ENCODE data around the gene MRPL11. TPM values are rescaled to one million over a fixed set of nuclear protein-coding genes. Genes with fewer than 3 reads are reported as not detected.

MRPL11 gene
- total and polyA plus RNA-seq, 2 experiments from 2014 or later: 48.4 to 75.8 TPM

DNA sequence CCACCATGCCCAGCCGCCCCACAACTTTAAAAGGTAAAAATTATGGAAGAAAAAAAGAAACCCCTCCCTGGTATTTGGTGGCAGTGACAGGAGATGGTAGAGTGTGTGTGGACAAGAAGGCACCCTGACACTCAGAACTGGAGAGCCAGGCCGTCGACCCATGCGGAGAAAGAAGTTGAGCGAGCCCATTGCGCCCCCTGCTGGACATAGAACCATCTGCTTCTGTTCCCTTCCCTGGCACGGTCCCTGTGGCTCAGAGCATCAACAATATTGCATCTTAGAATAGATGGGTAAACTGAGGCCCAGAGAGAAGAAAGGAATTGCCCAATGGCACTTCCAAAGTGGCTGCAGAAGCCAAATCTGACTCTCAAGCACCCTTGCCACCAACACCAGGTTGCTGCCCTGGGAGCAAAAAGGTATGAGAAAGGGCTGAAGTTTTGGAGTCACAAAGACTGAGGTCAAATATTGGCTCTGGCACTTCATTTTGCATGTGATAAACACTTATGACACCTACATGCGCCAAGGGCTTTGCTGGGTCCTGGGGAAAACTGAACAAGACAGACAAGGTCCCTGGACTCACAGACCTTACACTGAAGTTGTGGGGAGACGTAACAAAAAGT is 8.6 kb downstream of the MRPL11 start:
- peaks cover 5% of the 10 kb centered on the region for H3K36me3 ChIP-seq

GRCh38 chr11:66428933-66429332 is 9.7 kb downstream of the MRPL11 start:
- H3K4me1 ChIP-seq (ENCODE audit: low read depth): no peaks in the 10 kb centered on the region
- H3K27me3 ChIP-seq: no peaks in the 10 kb centered on the region
- TF ChIP-seq CTCF (IDR thresholded peaks at IDR 0.05; ENCODE audit: low read depth, low read length): no peak
- no peak overlapping the region for H3K4me3 ChIP-seq
- peaks cover 13% of the 10 kb centered on the region for H3K36me3 ChIP-seq
- H3K27ac ChIP-seq: no peak overlapping the region
- H3K9me3 ChIP-seq (ENCODE audit: low read depth): no peaks in the 10 kb centered on the region
- no peak for DNase-seq (ENCODE audit: low read depth in 1 of 2, low spot score in 1 of 2)

More for the DNA sequence above, 8.6 kb downstream of the MRPL11 start:
- no peak overlapping the region for H3K4me3 ChIP-seq
- DNase-seq (ENCODE audit: low read depth in 1 of 2, low spot score in 1 of 2): peak; percentile 85 to 94
- no peaks in the 10 kb centered on the region for H3K9me3 ChIP-seq (ENCODE audit: low read depth)
- no peaks in the 10 kb centered on the region for H3K27me3 ChIP-seq
- H3K27ac ChIP-seq: no peak overlapping the region
- TF ChIP-seq CTCF (IDR thresholded peaks at IDR 0.05; ENCODE audit: low read depth, low read length): peak; percentile 85
- no peaks in the 10 kb centered on the region for H3K4me1 ChIP-seq (ENCODE audit: low read depth)

DNA sequence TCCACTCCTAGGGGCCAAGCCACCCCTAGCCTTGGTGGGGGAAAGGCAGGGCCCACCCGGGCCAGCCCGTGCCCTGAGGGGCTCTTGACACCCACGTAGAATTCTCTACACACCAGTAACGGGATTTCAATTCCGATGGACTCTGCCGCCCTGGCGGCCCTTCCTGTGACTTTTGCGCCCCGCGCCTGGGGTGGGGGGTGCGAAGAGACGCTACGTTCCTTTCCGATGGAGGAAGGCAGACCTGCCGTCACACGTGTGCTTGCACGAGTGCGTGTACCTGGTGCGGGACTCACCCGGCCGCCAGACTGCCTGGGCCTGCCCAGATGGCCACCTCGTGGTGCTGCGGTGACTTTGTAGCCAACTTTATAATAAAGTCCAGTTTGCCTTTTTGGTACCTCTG is 12.3 kb downstream of the MRPL11 start:
- Histone ChIP-seq H3K4me1 (ENCODE audit: low read depth) (no peaks in the 10 kb centered on the region), H3K27me3 (peaks cover 1% of the 10 kb centered on the region), H3K9me3 (ENCODE audit: low read depth) (no peaks in the 10 kb centered on the region), H3K27ac (no peak overlapping the region), H3K36me3 (peaks cover 25% of the 10 kb centered on the region), H3K4me3 (no peak overlapping the region)
- DNase-seq (ENCODE audit: low read depth in 1 of 2, low spot score in 1 of 2): no peak
- no peak for TF ChIP-seq CTCF (IDR thresholded peaks at IDR 0.05; ENCODE audit: low read depth, low read length)

DNA sequence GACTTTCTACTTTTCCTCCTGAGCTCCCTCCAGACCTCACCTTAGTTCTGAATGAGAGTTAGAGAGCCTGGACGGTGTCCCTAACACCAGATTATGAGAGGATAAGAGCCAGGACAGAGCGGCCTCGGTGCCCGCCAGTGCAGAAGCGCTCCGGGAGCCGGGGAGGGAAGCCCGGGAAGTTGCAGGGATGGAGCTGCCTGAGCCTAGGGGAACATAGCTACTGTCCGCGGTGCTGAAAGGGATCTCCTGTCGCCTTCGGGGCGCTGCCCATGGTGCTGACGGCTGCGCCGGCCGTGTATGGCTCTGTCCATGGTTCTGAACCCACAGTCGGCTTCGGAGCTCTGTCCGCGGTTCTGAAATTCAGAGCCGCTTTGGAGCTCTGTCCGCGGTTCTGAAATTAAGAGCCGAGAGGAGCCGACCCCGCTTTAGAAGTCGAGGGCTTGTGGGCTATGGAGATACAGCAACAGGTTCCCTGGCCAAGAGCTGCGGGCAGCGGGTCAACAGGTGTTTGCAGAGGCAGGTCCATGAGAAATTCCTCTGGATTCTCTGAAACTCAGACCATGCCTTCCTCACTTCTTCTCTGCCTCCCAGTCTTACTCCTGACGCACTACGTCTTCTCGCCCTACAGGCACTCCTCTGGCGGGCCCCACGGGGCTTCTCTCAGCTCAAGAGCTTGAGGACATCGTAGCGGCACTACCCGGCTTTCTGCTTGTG is 17.0 kb downstream of the MRPL11 start:
- Histone ChIP-seq H3K4me1 (ENCODE audit: low read depth) (peaks cover 34% of the 10 kb centered on the region), H3K9me3 (ENCODE audit: low read depth) (no peaks in the 10 kb centered on the region), H3K4me3 (no peak overlapping the region), H3K27me3 (peaks cover 23% of the 10 kb centered on the region), H3K27ac (no peak overlapping the region), H3K36me3 (peaks cover 25% of the 10 kb centered on the region)
- peak; percentile 93 to 97 for DNase-seq (ENCODE audit: low read depth in 1 of 2, low spot score in 1 of 2)
- TF ChIP-seq CTCF (IDR thresholded peaks at IDR 0.05; ENCODE audit: low read depth, low read length): no peak

- no peak for TF ChIP-seq CTCF (IDR thresholded peaks at IDR 0.05; ENCODE audit: low read depth, low read length)
- Histone ChIP-seq H3K4me1 (ENCODE audit: low read depth) (peaks cover 34% of the 10 kb centered on the region), H3K9me3 (ENCODE audit: low read depth) (no peaks in the 10 kb centered on the region), H3K4me3 (peak within 1 kb of the TSS; percentile 14), H3K27me3 (peaks cover 23% of the 10 kb centered on the region), H3K27ac (no peak within 1 kb of the TSS), H3K36me3 (peaks cover 25% of the 10 kb centered on the region)
- DNase-seq (ENCODE audit: low read depth in 1 of 2, low spot score in 1 of 2): peak in 1 of 2 donors; percentile 32
Measured at GRCh38 chr11:66420671-66421476, 17.8 kb downstream of the MRPL11 start, which contains the start of gene NPAS4. Gene NPAS4 (plus strand): TSS chr11:66421035. CDS start chr11:66421180, 145 bp downstream.

Data from cardiac muscle cell (in vitro differentiated cells and primary cell).